Upper lobe of left lung (tissue), 4 donors: Measurements from ENCODE around the gene CDH12.

ENCODE experiments used
- CTCF ChIP-seq, 6 experiments: fragments of 450-650 bp in 4 of 6; fragments of 200-600 bp in 2 of 6; sonication (generic) in 2 of 6; IDR thresholded peaks; one replicate each; pipeline ENCODE4 v1.5.1; 2016 to 2019; ENCODE audit warnings: antibody characterized with exemption in 6 of 6
- EP300 ChIP-seq, 4 donors: sonication (generic); formaldehyde crosslinking; IDR thresholded peaks; one replicate each; pipeline ENCODE4 v1.5.1; 2017; ENCODE audit warnings: antibody characterized with exemption in 4 of 4, control low read depth in 2 of 4
- POLR2A ChIP-seq, 4 donors: fragments of 450-650 bp; IDR thresholded peaks; one replicate each; pipeline ENCODE4 v1.5.1; 2016 to 2017; ENCODE audit warnings: antibody characterized with exemption in 4 of 4, mild to moderate bottlenecking in 2 of 4

GRCh38 chr5:21826884-21827283, 1026.3 kb downstream of the CDH12 start:
- TF ChIP-seq CTCF (IDR thresholded peaks at IDR 0.05) (no peak), POLR2A (IDR thresholded peaks at IDR 0.05) (no peak), EP300 (IDR thresholded peaks at IDR 0.05) (no peak)
